Vagina (tissue), 2 donors: ENCODE measurements around the gene GPR153. TPM values are rescaled to one million over a fixed set of nuclear protein-coding genes. Genes with fewer than 3 reads are reported as not detected.

Source experiments
- DNase-seq, 2 donors: peaks; one replicate each; pipeline ENCODE4 v3.0.0-alpha.2; 2017; ENCODE audit errors: extremely low spot score in 2 of 2
- H3K27ac ChIP-seq: fragments of 200-600 bp; sonication (generic); one replicate; pipeline ENCODE4 v1.5.1; 2019
- H3K27me3 ChIP-seq: fragments of 200-600 bp; sonication (generic); one replicate; pipeline ENCODE4 v1.5.1; 2019
- H3K36me3 ChIP-seq, 2 donors: fragments of 200-600 bp; sonication (generic); one replicate each; pipeline ENCODE4 v1.5.1; 2017 to 2019
- H3K4me1 ChIP-seq: fragments of 200-600 bp; sonication (generic); one replicate; pipeline ENCODE4 v1.5.1; 2019
- H3K4me3 ChIP-seq, 2 donors: fragments of 200-600 bp; sonication (generic); 1 replicate in 1 of 2; 2 replicates in 1 of 2; pipeline ENCODE4 v1.5.1; 2016 to 2019
- H3K9me3 ChIP-seq: fragments of 200-600 bp; sonication (generic); one replicate; pipeline ENCODE4 v1.5.1; 2019
- POLR2A ChIP-seq, 2 donors: fragments of 450-650 bp; IDR thresholded peaks; one replicate each; pipeline ENCODE4 v1.6.1; 2017; ENCODE audit warnings: antibody characterized with exemption in 2 of 2, mild to moderate bottlenecking in 2 of 2, moderate library complexity in 2 of 2
- POLR2AphosphoS5 ChIP-seq, 2 donors: sonication (generic); formaldehyde crosslinking; IDR thresholded peaks; one replicate each; pipeline ENCODE4 v1.9.0; 2017; ENCODE audit warnings: antibody characterized with exemption in 2 of 2, mild to moderate bottlenecking in 2 of 2, low read depth in 1 of 2; ENCODE audit not compliant: insufficient read depth in 1 of 2
- intact Hi-C: fragments of 100-400 bp; cut with DNase I; formaldehyde crosslinking; loops from one replicate; pipeline ENCODE4 v1.15.1; 2023
- total RNA-seq: library from RNA; depleted of rRNA; stranded (reverse); fragments of >200 nt; gene quantifications from one replicate; pipeline ENCODE4 v1.2.3, GENCODE V29; 2016
- TF ChIP-seq, protein P1 (sequence below), 3 experiments: fragments of 450-650 bp in 2 of 3; fragments of 200-600 bp in 1 of 3; sonication (generic) in 1 of 3; IDR thresholded peaks; one replicate each; pipeline ENCODE4 v1.5.1; 2017 to 2019; ENCODE audit warnings: antibody characterized with exemption in 3 of 3, mild to moderate bottlenecking in 2 of 3, moderate library complexity in 2 of 3

The GPR153 gene
- total RNA-seq, 1 donor from 2014 or later = 11.5 TPM

DNA sequence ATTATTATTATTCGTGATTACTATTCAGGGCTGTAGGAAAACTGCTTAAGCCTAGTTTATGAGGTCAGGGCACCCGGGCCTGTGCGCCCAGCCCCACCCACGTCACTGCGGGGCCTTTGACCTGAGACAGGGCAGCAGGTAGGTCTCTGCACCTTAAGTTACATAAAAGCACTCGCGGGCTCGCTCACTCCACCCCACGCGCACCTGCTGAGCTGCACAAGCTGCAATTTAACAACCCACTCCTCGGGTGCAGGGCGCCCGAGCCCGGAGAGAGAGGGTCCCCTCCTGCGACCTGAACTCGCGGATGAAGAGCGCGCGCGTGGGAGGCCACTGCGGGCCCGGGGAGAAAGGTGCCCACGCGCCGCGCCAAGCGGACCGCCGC is 25.6 kb downstream of the GPR153 start:
- intact Hi-C loops = no loop called here
- DNase-seq = no peak
- H3K4me1 ChIP-seq = peaks cover 12% of the 10 kb centered on the region
- H3K27ac ChIP-seq = no peak overlapping the region
- no peaks in the 10 kb centered on the region for H3K27me3 ChIP-seq
- H3K36me3 ChIP-seq = peaks cover 0 to 32% of the 10 kb centered on the region in 2 donors
- TF ChIP-seq, protein P1, sequence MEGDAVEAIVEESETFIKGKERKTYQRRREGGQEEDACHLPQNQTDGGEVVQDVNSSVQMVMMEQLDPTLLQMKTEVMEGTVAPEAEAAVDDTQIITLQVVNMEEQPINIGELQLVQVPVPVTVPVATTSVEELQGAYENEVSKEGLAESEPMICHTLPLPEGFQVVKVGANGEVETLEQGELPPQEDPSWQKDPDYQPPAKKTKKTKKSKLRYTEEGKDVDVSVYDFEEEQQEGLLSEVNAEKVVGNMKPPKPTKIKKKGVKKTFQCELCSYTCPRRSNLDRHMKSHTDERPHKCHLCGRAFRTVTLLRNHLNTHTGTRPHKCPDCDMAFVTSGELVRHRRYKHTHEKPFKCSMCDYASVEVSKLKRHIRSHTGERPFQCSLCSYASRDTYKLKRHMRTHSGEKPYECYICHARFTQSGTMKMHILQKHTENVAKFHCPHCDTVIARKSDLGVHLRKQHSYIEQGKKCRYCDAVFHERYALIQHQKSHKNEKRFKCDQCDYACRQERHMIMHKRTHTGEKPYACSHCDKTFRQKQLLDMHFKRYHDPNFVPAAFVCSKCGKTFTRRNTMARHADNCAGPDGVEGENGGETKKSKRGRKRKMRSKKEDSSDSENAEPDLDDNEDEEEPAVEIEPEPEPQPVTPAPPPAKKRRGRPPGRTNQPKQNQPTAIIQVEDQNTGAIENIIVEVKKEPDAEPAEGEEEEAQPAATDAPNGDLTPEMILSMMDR (IDR thresholded peaks at IDR 0.05) = no peak
- TF ChIP-seq POLR2AphosphoS5 (IDR thresholded peaks at IDR 0.05; ENCODE audit: insufficient read depth in 1 of 2, low read depth in 1 of 2) = no peak
- no peak for TF ChIP-seq POLR2A (IDR thresholded peaks at IDR 0.05)
- H3K9me3 ChIP-seq = no peaks in the 10 kb centered on the region
- H3K4me3 ChIP-seq = peak overlapping the region; percentile 65 to 87

DNA sequence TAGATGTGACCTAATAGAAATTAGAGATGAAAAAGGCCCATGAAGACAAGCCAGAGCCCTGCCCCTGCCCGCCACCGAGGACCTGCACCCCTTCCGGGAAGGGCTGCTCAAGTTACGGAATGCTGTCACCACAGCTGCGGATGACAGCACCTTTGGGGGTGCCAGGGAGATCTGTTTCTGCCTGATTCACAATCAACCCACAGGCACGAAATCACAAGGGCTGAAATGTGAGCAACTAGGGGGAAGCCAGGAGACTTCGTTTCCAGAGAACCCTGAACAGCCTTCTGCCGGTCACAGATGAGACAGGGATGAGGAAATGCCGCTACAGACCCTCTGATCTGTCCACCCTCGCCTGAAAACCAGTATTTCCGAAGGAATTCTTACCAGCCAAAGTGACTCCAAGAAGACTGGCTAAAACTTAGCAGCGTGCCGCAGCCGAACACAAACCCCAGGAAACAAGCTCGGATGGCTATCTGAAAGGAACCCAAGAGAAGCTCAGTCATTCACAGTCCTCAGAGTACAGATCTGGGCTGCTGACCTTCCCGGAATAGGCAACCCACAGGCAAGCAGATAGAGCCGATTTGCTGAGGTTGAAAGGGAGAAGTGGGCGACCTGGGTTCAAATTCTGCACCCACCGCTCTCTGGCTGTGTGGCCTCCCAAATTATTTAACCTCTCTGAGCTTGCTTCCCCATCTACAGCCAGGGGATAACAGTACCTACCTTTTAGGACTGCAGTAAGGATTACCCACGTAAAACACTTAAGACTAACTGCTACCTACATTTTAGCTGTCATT is 26.2 kb downstream of the GPR153 start:
- Histone ChIP-seq H3K36me3 (peaks cover 0 to 32% of the 10 kb centered on the region in 2 donors), H3K9me3 (no peaks in the 10 kb centered on the region), H3K27ac (no peak overlapping the region), H3K4me1 (peaks cover 12% of the 10 kb centered on the region), H3K27me3 (no peaks in the 10 kb centered on the region), H3K4me3 (peak overlapping the region; percentile 65 to 87)
- TF ChIP-seq, protein P1 (IDR thresholded peaks at IDR 0.05) = no peak
- no peak for TF ChIP-seq POLR2A (IDR thresholded peaks at IDR 0.05)
- no peak for TF ChIP-seq POLR2AphosphoS5 (IDR thresholded peaks at IDR 0.05; ENCODE audit: insufficient read depth in 1 of 2, low read depth in 1 of 2)
- no peak for DNase-seq
- intact Hi-C loops = no loop called here

DNA sequence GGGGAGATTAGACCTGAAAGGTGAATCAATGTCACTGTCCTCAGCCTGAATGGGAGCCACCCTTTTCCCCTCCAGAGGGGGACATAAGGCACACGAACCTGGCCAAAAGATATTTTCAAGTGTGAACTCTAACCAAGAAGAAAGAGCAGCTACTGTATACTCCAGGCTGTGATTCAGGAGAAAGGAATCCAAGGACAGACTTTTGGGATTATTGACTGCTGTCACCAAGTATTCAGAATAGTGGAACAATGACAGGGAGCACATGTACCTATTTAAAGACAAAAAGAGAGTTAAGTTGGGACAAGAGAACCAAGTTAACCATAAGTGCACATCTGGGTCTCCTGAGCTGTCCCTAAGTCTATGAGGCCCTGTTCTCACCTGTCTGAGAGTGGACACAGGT is 27.5 kb downstream of the GPR153 start:
- Histone ChIP-seq H3K27me3 (no peaks in the 10 kb centered on the region), H3K36me3 (peaks cover 0 to 32% of the 10 kb centered on the region in 2 donors), H3K4me3 (no peak overlapping the region), H3K4me1 (peaks cover 12% of the 10 kb centered on the region), H3K27ac (no peak overlapping the region), H3K9me3 (no peaks in the 10 kb centered on the region)
- intact Hi-C loops = no loop called here
- TF ChIP-seq POLR2A (IDR thresholded peaks at IDR 0.05) = no peak
- no peak for TF ChIP-seq POLR2AphosphoS5 (IDR thresholded peaks at IDR 0.05; ENCODE audit: insufficient read depth in 1 of 2, low read depth in 1 of 2)
- TF ChIP-seq, protein P1 (IDR thresholded peaks at IDR 0.05) = no peak
- no peak for DNase-seq

DNA sequence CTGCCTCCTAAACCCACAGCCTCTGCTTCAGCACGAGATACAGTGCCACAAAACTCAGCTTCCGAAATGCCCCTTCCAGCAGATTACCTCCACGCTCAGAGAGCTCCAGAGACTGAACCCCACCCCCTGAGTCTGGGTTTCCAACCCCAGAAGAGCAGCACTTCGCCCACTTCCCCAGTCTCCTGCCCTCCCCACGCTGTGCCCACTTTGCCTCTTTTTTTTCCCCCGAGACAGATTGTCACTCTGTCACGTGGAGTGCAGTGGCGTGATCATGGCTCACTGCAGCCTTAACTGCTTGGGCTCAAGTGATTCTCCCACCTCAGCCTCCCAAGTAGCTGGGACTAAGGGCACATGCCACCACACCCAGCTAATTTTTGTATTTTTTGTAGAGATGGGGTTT is 35.2 kb downstream of the GPR153 start:
- H3K4me3 ChIP-seq = no peak overlapping the region
- no peak for TF ChIP-seq POLR2AphosphoS5 (IDR thresholded peaks at IDR 0.05; ENCODE audit: insufficient read depth in 1 of 2, low read depth in 1 of 2)
- TF ChIP-seq, protein P1 (IDR thresholded peaks at IDR 0.05) = no peak
- no peak for TF ChIP-seq POLR2A (IDR thresholded peaks at IDR 0.05)
- DNase-seq = no peak
- no peak overlapping the region for H3K27ac ChIP-seq
- intact Hi-C loops = no loop called here
- peaks cover 10% of the 10 kb centered on the region for H3K4me1 ChIP-seq
- H3K27me3 ChIP-seq = no peaks in the 10 kb centered on the region
- no peaks in the 10 kb centered on the region for H3K9me3 ChIP-seq
- peaks cover 0 to 49% of the 10 kb centered on the region in 2 donors for H3K36me3 ChIP-seq

DNA sequence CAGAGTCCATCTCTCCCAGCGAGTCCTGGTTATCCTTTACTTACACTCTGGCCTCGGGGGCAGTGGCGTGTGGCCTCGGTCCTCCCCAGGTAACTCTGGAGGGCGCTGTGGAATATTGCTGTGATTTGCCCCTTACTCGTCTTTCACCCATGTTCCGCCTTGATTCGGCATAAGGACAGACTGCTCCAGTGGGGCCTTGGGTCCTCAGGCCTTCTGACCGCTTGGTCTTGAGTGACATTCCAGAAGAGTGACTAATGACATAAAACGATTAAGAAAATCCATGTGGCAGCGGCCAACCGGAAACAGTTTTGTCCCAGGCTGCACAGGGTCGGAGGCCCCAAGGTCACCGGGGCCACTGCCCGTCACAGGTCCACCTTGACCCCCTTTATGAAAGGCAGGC is 36.2 kb downstream of the GPR153 start:
- intact Hi-C loops = no loop called here
- H3K27me3 ChIP-seq = no peaks in the 10 kb centered on the region
- DNase-seq = no peak
- TF ChIP-seq POLR2AphosphoS5 (IDR thresholded peaks at IDR 0.05; ENCODE audit: insufficient read depth in 1 of 2, low read depth in 1 of 2) (no peak), POLR2A (IDR thresholded peaks at IDR 0.05) (no peak)
- TF ChIP-seq, protein P1 (IDR thresholded peaks at IDR 0.05) = no peak
- peaks cover 0 to 49% of the 10 kb centered on the region in 2 donors for H3K36me3 ChIP-seq
- no peaks in the 10 kb centered on the region for H3K9me3 ChIP-seq
- H3K27ac ChIP-seq = no peak overlapping the region
- H3K4me1 ChIP-seq = peaks cover 10% of the 10 kb centered on the region
- H3K4me3 ChIP-seq = no peak overlapping the region
